HG03064 (cell line): ENCODE results near the gene CDK6.
A peak's percentile ranks its signal among the peaks of the same experiment; 100 is the strongest.

Experiments
- ATAC-seq: cut with Tn5 transposase; IDR thresholded peaks from one replicate; pipeline ENCODE4 v1.9.1; 2021; ENCODE audit warnings: low read depth; ENCODE audit not compliant: unreplicated experiment

CDK6 gene

GRCh38 chr7:92830027-92830426, 6.3 kb downstream of the CDK6 start:
- no peak for ATAC-seq

GRCh38 chr7:92827464-92828120, 8.8 kb downstream of the CDK6 start:
- ATAC-seq = no peak

DNA sequence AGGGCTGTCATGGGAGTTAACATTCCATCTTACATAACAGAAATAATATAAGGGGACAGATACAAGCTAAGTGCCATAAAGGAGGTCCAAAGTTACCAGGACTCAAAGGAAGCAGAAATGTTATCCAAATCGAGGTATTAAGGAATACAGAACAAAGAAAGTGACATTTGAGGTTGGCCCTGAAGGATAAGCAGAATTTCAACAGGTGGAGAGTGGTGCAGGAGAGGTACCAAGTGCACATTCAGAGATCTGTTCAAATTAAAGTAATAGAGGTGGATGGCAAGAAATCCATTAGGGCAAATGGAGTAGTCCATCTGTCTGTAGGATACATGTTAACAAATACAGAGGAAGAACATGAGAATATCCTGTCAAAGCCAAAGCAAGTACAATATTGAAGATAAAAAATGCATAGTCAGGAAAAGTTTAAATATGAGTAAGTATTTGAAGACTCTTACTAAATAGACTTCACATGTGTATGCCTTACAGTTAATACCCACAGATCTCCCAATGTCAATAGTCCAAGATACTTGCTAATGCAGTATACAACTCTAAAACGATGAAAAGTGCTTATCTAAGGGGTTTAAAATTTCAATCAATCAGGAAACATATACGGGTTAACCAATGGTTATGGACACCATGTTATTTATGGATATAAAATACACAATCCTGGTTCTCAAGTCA, 10.0 kb downstream of the CDK6 start:
- no peak for ATAC-seq

DNA sequence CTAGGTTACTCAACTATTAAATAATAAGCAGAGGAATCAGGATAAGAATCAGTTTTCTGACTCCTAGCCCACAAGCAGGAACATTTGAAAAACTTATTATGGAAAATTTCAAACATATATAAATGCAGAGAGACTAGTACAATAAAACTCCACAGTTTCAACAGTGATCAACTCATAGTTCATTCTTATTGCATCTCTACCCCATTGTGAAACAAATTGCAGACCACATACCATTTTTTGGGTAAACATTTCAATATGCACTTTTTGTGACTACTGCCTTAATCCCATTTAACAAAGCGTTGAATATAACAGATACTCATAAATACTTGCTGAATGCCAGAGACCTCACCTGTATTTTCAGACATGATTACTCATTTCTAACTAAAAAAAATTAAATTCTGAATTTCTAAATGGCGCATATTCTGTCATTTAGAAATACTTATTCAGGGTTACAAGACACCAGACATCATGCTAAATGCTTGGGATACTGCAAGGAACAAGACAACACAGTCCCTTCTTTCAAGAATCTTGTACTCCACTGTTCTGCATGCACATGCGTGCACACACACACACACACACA, 11.4 kb downstream of the CDK6 start:
- ATAC-seq = no peak

DNA sequence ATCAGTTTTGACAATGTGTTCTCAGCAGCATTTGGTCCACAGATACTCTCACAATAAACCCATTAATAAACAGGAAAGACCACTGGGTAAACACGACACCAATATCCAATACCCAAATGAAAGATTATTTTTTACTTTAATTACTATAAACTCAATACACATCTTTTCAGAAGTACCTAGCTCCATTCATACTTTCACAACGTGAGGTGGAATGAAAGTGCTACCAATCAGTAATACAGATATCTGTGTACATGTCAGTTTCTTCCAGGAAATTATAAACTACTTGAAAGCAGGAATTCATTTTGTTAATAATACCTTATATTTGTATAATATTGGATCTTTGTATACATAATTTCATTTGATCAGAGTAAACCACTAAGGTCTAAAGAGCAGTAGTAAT, 11.9 kb downstream of the CDK6 start:
- ATAC-seq = no peak

DNA sequence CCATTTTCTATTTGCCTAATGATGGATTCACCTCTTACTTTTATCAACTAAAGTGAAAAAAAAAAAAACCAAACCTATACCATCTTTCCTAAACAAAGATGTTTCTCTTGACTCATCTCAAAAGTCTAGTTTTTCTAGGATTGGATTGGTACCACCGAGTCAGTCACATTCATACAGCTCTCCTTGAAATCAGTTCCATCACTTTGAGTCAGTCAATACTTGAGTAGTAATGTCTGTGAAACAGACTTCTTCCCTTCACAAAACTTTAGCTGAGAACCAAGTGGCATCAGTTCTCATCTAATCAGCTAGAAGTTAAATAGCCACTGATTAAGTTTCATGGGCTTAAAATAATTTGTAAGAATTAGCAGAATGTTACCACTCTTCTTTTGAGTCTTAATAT, 13.3 kb downstream of the CDK6 start:
- ATAC-seq = no peak

DNA sequence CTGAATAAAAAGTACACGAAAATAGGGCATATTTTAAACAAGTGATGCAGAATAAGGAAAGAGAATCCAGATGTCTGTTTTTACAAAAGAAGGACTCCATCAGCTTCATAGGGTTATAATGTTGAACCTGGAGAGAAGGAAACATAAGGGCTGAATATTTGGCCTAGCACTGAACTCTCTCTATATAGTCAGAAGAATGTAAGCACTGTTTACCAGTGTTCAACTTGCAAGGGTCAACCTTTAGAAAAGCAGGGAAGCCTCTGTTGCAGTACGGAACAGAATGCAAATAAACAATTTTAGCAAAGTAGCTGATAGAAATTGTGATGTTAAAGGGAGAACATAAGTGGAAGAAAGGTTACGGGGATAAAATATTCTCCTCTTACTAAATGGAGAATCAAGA, 16.2 kb downstream of the CDK6 start:
- no peak for ATAC-seq

GRCh38 chr7:92817398-92817797, 19.0 kb downstream of the CDK6 start:
- no peak for ATAC-seq

- ATAC-seq = no peak
These were observed 21.0 kb downstream of the CDK6 start for GRCh38 chr7:92815412-92815811.

- ATAC-seq = peak; percentile 50
These were observed 22.9 kb downstream of the CDK6 start for GRCh38 chr7:92813390-92814024.

DNA sequence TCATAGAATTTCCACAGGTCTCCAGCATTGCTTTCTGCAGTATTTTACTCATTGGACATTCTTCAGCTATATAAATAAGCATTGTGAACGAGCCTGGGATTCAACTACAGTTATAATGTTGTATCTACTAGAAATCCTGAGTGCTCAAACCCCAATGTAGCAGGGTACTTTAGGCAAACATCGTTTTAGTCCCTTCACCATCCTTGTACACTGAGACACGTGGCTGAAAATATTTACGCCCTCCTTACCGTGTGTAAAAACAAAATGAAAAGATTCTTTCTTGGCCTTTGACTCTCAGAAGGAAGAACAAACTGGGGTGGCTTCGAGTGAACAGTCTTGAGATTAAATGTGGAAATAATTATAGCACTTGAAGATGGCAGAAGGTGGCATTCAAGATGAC, 25.2 kb downstream of the CDK6 start:
- no peak for ATAC-seq

DNA sequence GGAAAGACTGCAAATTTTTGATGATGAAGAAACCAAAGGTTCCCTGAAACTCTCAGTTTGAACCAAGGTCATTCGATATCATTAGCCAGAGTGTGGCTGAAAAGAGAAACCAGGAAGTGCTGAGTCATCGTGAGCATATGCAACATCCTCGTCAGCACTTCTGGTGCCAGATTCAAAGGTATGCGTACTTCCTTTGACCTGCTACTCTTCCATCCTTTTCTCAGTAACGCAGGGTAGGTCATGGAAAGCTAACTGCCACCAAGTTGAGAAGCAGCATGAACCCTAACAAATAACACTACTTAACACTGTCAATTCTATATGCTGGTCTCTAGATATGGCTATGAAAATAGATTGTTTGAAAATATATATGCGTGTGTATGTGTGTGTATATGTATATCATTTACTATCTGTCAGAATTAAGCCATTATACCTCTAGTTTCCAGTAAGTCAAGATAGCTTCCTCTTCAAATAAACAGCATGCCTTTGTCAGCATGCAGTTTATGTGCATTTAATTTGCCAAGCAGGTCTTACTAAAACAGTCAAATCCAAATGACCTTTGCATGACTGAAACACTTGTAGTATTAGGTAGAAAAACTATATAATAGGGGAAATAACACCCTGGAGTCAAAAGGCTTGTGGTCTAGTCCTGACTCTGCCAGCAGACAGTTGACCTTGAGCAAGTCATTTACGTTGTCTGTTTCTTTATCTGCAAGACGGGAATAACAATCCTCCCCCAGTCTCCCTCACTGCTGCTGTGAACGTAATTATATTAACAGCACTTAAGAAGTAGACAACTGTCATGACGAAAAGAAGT, 26.4 kb downstream of the CDK6 start:
- peak; percentile 76 for ATAC-seq

DNA sequence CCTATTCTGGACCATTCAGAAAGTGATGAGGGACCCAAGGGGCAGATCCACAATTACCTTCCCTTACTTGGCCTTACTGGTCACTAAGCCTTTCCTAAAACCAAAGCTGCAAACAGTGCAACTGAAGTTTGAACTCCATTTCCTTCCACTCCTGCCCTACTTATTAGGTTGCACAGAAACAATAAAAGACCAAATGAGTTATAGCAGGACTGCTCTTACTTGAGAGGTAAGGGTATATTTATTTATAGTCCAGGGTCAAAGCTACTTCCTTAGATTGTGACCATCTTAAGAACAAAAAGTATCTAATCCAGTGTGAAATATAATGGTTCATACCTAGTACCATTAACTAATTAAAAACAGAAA, 27.0 kb downstream of the CDK6 start:
- ATAC-seq = peak; percentile 27

DNA sequence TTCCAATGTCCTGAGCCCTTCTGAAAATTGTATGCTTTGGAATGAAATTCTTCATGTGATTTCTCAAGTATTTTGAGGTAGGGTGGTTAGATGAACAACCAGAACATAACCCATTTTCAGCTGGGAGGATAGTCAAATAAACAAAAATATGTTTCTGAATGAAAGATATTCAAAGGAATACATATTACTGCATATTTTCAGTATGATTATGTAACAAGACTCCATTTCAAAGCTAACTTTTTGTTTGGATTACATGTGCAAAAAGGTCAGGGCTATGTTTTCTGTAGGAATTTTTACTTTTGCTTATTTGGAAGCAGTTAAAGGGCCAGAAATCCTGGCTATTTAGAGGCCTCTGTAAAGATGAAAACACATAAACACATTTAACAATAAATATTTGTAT, 27.7 kb downstream of the CDK6 start:
- no peak for ATAC-seq

DNA sequence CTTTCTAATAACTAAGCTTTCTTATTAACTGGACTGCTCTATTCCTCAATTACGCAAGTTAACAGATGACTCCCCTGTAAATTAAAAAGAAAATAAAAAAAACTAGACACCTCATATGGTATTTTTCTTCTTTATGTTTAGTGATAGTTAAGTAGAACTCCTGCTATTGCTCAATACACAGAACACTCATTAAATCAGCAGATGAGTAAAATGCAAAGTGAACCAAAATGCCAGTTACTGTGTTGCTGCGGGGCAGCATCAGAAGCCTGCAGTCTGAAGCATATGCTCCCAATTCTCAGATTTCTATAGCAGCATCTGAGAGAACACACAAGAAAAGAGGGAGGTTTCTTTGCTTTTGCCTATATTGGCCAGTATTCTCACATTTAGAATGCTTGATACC, 28.4 kb downstream of the CDK6 start:
- no peak for ATAC-seq

DNA sequence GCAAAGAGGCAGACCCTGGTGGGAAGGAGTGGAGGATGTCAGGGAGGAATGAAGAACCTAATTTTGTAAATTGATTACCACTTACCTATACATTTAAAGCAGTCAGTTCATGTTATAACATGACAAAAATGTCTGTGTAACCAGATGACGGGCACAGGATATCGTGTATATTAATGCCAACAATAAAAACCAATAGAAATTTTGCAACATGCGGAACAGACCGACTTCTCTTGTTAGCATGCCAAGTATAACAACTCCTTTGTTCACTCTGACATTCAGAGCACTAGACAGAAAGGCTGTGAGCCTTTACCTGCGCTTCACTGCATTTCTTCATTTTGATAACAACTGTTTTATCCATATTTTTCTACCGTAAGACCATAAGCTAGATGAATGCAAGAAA, 29.9 kb downstream of the CDK6 start:
- ATAC-seq = no peak

- ATAC-seq = no peak
These were observed 34.0 kb downstream of the CDK6 start for GRCh38 chr7:92802406-92802805.

DNA sequence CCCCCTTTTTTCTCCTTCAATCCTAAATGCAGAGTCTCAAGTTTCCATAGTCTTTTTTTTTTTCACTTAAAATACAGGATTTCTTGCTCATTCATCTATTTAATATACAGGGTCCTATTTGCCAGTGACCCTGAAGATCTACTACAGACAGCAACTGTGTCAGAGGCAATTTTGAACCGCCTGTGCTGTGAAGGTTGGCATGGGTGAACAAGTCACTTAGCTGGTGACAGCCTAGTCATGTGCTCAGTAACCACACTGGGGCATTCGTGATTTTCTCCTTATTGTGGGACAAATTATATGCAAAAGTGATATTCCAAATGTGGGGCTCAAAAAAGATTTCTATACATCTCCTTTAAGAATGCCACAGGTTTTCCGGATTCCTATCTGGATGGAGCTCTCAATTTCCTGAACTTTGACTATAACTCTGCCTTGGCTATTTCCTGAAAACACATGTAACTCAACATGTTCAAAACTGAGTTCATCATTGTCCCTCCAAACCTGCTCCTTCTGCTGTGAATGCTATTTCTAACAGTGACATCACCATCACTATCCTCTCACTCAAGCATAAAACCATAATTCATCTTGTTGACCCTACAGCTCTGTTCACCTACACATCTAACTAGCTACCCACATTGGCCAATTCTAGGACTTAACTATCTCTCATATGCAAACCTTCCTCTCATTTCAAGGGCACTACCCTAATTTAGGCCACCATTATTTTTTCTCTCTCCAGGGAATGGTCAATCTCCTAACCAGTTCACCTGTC, 36.7 kb downstream of the CDK6 start:
- no peak for ATAC-seq

DNA sequence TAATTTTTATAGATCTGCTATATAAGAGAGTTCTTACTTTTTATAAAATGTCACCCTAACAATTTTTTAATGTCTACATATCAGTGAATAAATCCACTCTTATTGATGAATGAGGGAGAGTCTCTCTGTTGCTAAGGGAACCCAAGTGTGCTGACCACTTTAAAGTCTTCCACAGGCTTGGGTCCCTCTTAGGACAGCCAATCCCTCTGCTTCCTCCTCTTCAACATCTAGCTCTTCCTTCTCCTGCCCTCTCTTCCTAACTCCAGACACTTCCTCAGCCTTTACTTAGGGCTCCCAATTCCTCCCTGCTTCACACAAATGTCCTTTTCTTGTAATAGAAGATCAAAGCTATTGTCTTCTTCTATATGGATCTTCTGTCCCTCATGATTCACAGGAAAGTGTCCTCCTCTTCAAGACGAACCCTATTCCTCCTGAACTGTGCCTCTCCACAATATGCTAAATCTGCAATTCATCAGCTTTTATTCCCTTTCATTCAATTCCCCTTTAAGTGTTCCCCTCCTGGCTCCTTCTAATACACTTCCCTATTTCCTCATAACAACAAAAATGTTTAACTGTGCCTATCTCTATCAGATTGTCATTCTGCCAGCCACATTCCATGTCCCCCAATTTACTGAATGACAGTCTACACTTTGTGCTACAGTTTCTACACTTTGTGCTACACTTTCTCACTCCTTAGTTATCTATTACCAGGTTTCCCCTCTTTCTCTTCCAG, 37.7 kb downstream of the CDK6 start:
- no peak for ATAC-seq

GRCh38 chr7:92797693-92798092, 38.7 kb downstream of the CDK6 start:
- ATAC-seq = no peak
